HepG2 (cell line): ENCODE results near the gene DYSF. TPM values are rescaled to one million over a fixed set of nuclear protein-coding genes. Genes with fewer than 3 reads are reported as not detected.

Experiments used
- E2F5 ChIP-seq: sonication (generic); formaldehyde crosslinking; conservative IDR thresholded peaks from 2 replicates; pipeline ENCODE4 v1.4.0; 2020; ENCODE audit warnings: missing genetic modification reagents
- polyA plus RNA-seq, 8 experiments: library from polyadenylated mRNA; depleted of rRNA in 3 of 8; stranded (reverse) in 7 of 8; unstranded in 1 of 8; fragments of >200 nt; fragmentation: Illumina TruSeq in 4 of 8; extraction: Trizol in 4 of 8; gene quantifications; 2 replicates each; pipeline versions ENCODE4 v1.2.1 to v1.2.3, GENCODE V29; 2011 to 2016; ENCODE audit warnings: low read depth in 4 of 8, missing spikeins in 1 of 8, mixed read lengths in 1 of 8; ENCODE audit not compliant: insufficient read depth in 1 of 8
- total RNA-seq, 5 experiments: library from RNA; depleted of rRNA; stranded (reverse); fragments of >200 nt; fragmentation: Illumina TruSeq; extraction: Trizol; gene quantifications; 2 replicates each; pipeline ENCODE4 v1.2.3, GENCODE V29; 2016; ENCODE audit warnings: low read depth in 1 of 5

DYSF gene
- total and polyA plus RNA-seq, 2 of the 13 experiments (the other 11 are each of a cell fraction or from before 2014, with no cell fraction given) = 0.15 to 2.4 TPM

- TF ChIP-seq E2F5 = no peak
Observed at GRCh38 chr2:71735676-71736075, 282.3 kb downstream of the DYSF start (continued).

Other genes starting within 250 kb of the DYSF start
- gene PAIP2B, start 226.5 kb upstream of the DYSF start, total RNA-seq (2016; rRNA removed; fragmentation: Illumina TruSeq; extraction: Trizol) = 0.29 and 0.46 TPM in 2 replicates
- 0.16 and 0.18 TPM in 2 replicates for gene PAIP2B, start 226.5 kb upstream of the DYSF start, polyA plus RNA-seq (2011; rRNA removed)
- 133 and 144 TPM in 2 replicates for gene ZNF638, start 121.8 kb upstream of the DYSF start, total RNA-seq (2016; rRNA removed; fragmentation: Illumina TruSeq; extraction: Trizol)
- gene ZNF638, start 121.8 kb upstream of the DYSF start, polyA plus RNA-seq (2011; rRNA removed) = 79.8 and 92.7 TPM in 2 replicates